Small intestine (tissue), 7 donors: Measurements from ENCODE around the gene GARNL3. TPM values are rescaled to one million over a fixed set of nuclear protein-coding genes. Genes with fewer than 3 reads are reported as not detected.
A peak's percentile ranks its signal among the peaks of the same experiment; 100 is the strongest.

Source experiments
- DNase-seq, 2 donors: peaks; one replicate each; pipeline versions ENCODE4 v3.0.0 to v3.0.0-alpha.2; 2013
- FAIRE-seq: peaks from 2 replicates; lab custom pipeline; 2012; peaks lifted over from hg19 to GRCh38; lab: Jason Lieb, UNC
- H3K27ac ChIP-seq, 3 donors: one replicate each; pipeline ENCODE4 v1.5.1; 2013; ENCODE audit warnings: low read length in 2 of 3, mild to moderate bottlenecking in 2 of 3, control low read depth in 1 of 3, inconsistent platforms in 1 of 3, low read depth in 1 of 3, moderate library complexity in 1 of 3
- H3K27me3 ChIP-seq, 3 donors: one replicate each; pipeline ENCODE4 v1.6.1; 2013; ENCODE audit warnings: low read length in 3 of 3, inconsistent platforms in 1 of 3; ENCODE audit not compliant: control insufficient read depth in 3 of 3, insufficient read depth in 3 of 3
- H3K36me3 ChIP-seq, 3 donors: one replicate each; pipeline ENCODE4 v1.6.1; 2013; ENCODE audit warnings: low read length in 3 of 3, inconsistent platforms in 1 of 3, low read depth in 1 of 3, mild to moderate bottlenecking in 1 of 3, moderate library complexity in 1 of 3; ENCODE audit not compliant: control insufficient read depth in 3 of 3, insufficient read depth in 2 of 3
- H3K4me1 ChIP-seq, 3 donors: one replicate each; pipeline ENCODE4 v1.6.1; 2013; ENCODE audit warnings: low read length in 2 of 3, inconsistent platforms in 1 of 3, low read depth in 1 of 3, mild to moderate bottlenecking in 1 of 3, moderate library complexity in 1 of 3; ENCODE audit not compliant: control insufficient read depth in 3 of 3, insufficient read depth in 2 of 3
- H3K4me3 ChIP-seq, 3 donors: one replicate each; pipeline ENCODE4 v1.5.1; 2013; ENCODE audit warnings: low read length in 3 of 3, control low read depth in 1 of 3, inconsistent platforms in 1 of 3, low read depth in 1 of 3, mild to moderate bottlenecking in 1 of 3, moderate library complexity in 1 of 3
- H3K9me3 ChIP-seq, 2 donors: one replicate each; pipeline ENCODE4 v1.6.1; 2013; ENCODE audit warnings: low read depth in 1 of 2, low read length in 1 of 2; ENCODE audit not compliant: control insufficient read depth in 2 of 2, insufficient read depth in 1 of 2
- WGBS, 3 donors: extraction: QIAGEN DNeasy Blood & Tissue Kit; methylation state at CpG; one replicate each; pipeline ENCODE4 v1.1.7; 2013; 5-methylcytosine and 5-hydroxymethylcytosine counted together
- polyA plus RNA-seq, 4 donors: library from polyadenylated mRNA; stranded (reverse) in 3 of 4; unstranded in 1 of 4; fragments of 200-250 nt in 3 of 4; fragments of 120-200 nt in 1 of 4; gene quantifications; one replicate each; pipeline versions ENCODE4 v1.2.1 to v1.2.3, GENCODE V29; 2013
- donor health status: healthy with polysubstance abuse.
- donor health status: control.
- donor health status: control.
- donor health status: Bipolar disorder and iron deficiency.
- donor health status: healthy.

The GARNL3 gene
- polyA plus RNA-seq, 4 donors = 1.6 to 11.3 (median 3.5) TPM

- peak overlapping the region in 1 of 3 donors; percentile 65 for H3K27ac ChIP-seq
- no peak for FAIRE-seq
These were observed 68.9 kb downstream of the GARNL3 start for GRCh38 chr9:127333221-127334064.

GRCh38 chr9:127334725-127335124 is 70.2 kb downstream of the GARNL3 start:
- no peak for DNase-seq
- peaks cover 0 to 6% (median 0%) of the 10 kb centered on the region in 3 donors for H3K36me3 ChIP-seq
- WGBS, 3 donors = 76 to 91% (median 85%) methylated on average over 2 of the region's 2 CpGs
- peaks cover 8 to 49% (median 18%) of the 10 kb centered on the region in 3 donors for H3K4me1 ChIP-seq
- H3K9me3 ChIP-seq = no peaks in the 10 kb centered on the region
- H3K4me3 ChIP-seq = no peak overlapping the region
- no peak for FAIRE-seq
- peak overlapping the region in 1 of 3 donors; percentile 14 for H3K27ac ChIP-seq
- no peaks in the 10 kb centered on the region for H3K27me3 ChIP-seq

More at GRCh38 chr9:127333221-127334064, 68.9 kb downstream of the GARNL3 start:
- DNase-seq = peak; percentile 41 to 62
- peaks cover 0 to 3% (median 0%) of the 10 kb centered on the region in 3 donors for H3K36me3 ChIP-seq
- no peaks in the 10 kb centered on the region for H3K9me3 ChIP-seq
- WGBS, 3 donors = 54 to 64% (median 56%) methylated on average over 5 of the region's 5 CpGs
- no peaks in the 10 kb centered on the region for H3K27me3 ChIP-seq
- no peak overlapping the region for H3K4me3 ChIP-seq
- peaks cover 8 to 53% (median 18%) of the 10 kb centered on the region in 3 donors for H3K4me1 ChIP-seq

GRCh38 chr9:127336086-127336485 is 71.5 kb downstream of the GARNL3 start:
- Histone ChIP-seq H3K36me3 (peaks cover 0 to 16% (median 0%) of the 10 kb centered on the region in 3 donors), H3K4me1 (peaks cover 8 to 49% (median 18%) of the 10 kb centered on the region in 3 donors), H3K9me3 (no peaks in the 10 kb centered on the region), H3K27ac (peak overlapping the region in 1 of 3 donors; percentile 75), H3K27me3 (no peaks in the 10 kb centered on the region), H3K4me3 (no peak overlapping the region)
- FAIRE-seq (no peak), DNase-seq (no peak)
- 91 to 99% (median 93%) methylated on average over 5 of the region's 5 CpGs for WGBS, 3 donors

GRCh38 chr9:127336506-127337352 is 72.2 kb downstream of the GARNL3 start:
- WGBS, 3 donors = 7 to 29% (median 23%) methylated on average over 3 of the region's 3 CpGs
- H3K4me3 ChIP-seq = no peak overlapping the region
- H3K9me3 ChIP-seq = no peaks in the 10 kb centered on the region
- peaks cover 8 to 49% (median 18%) of the 10 kb centered on the region in 3 donors for H3K4me1 ChIP-seq
- H3K27me3 ChIP-seq = no peaks in the 10 kb centered on the region
- peak; percentile 74 to 78 for DNase-seq
- peak overlapping the region in 2 of 3 donors; percentile 75 to 81 for H3K27ac ChIP-seq
- no peak for FAIRE-seq
- peaks cover 0 to 22% (median 0%) of the 10 kb centered on the region in 3 donors for H3K36me3 ChIP-seq

GRCh38 chr9:127340721-127341120 is 76.1 kb downstream of the GARNL3 start:
- H3K4me1 ChIP-seq = peaks cover 4 to 29% (median 7%) of the 10 kb centered on the region in 3 donors

GRCh38 chr9:127341152-127341551 is 76.6 kb downstream of the GARNL3 start:
- WGBS, 3 donors = 78 to 93% (median 84%) methylated on average over 3 of the region's 3 CpGs
- H3K27me3 ChIP-seq = no peaks in the 10 kb centered on the region
- peaks cover 0 to 40% (median 0%) of the 10 kb centered on the region in 3 donors for H3K36me3 ChIP-seq
- no peak overlapping the region for H3K27ac ChIP-seq
- no peak overlapping the region for H3K4me3 ChIP-seq
- no peak for DNase-seq
- peaks cover 4 to 25% (median 7%) of the 10 kb centered on the region in 3 donors for H3K4me1 ChIP-seq
- H3K9me3 ChIP-seq = no peaks in the 10 kb centered on the region
- no peak for FAIRE-seq

More at GRCh38 chr9:127340721-127341120, 76.1 kb downstream of the GARNL3 start:
- no peak for FAIRE-seq
- Histone ChIP-seq H3K27me3 (no peaks in the 10 kb centered on the region), H3K27ac (no peak overlapping the region), H3K9me3 (no peaks in the 10 kb centered on the region), H3K4me3 (no peak overlapping the region), H3K36me3 (peaks cover 0 to 39% (median 0%) of the 10 kb centered on the region in 3 donors)
- 71 to 80% (median 75%) methylated on average over 2 of the region's 2 CpGs for WGBS, 3 donors
- DNase-seq = no peak

GRCh38 chr9:127344368-127345000 is 79.9 kb downstream of the GARNL3 start:
- FAIRE-seq (no peak), DNase-seq (no peak)
- Histone ChIP-seq H3K9me3 (no peaks in the 10 kb centered on the region), H3K36me3 (peaks cover 0 to 44% (median 0%) of the 10 kb centered on the region in 3 donors), H3K27me3 (no peaks in the 10 kb centered on the region), H3K4me3 (no peak overlapping the region), H3K4me1 (no peaks in the 10 kb centered on the region), H3K27ac (no peak overlapping the region)
- 85 to 88% (median 85%) methylated on average over 7 of the region's 7 CpGs for WGBS, 3 donors
